Renal cortex interstitium (tissue), 11 donors: Measurements from ENCODE around the gene SCAPER. TPM values are rescaled to one million over a fixed set of nuclear protein-coding genes. Genes with fewer than 3 reads are reported as not detected.
"Not testable (repeated sequence)": the region's sequence is repeated elsewhere in the genome, so short reads cannot be mapped to it uniquely, and the experiment has no call there.

Experiments used
- DNase-seq, 11 donors: peaks; one replicate each; pipeline ENCODE4 v3.0.0-alpha.2; 2013; ENCODE audit warnings: low read depth in 9 of 11, low spot score in 4 of 11; ENCODE audit errors: extremely low read depth in 1 of 11
- polyA plus RNA-seq, 3 donors: library from polyadenylated mRNA; unstranded; fragments of 120-200 nt; gene quantifications; one replicate each; pipeline ENCODE4 v1.2.1, GENCODE V29; 2013; ENCODE audit not compliant: insufficient read length in 3 of 3

Gene SCAPER
- polyA plus RNA-seq, 3 donors: 23.1 to 27.5 (median 27.1) TPM

- DNase-seq: no peak
Observed at GRCh38 chr15:76483752-76484151, 421.4 kb downstream of the SCAPER start.

- no peak for DNase-seq
Observed at GRCh38 chr15:76483018-76483417, 422.1 kb downstream of the SCAPER start.

GRCh38 chr15:76480267-76480666 lies 424.9 kb downstream of the SCAPER start:
- DNase-seq: no peak

DNA sequence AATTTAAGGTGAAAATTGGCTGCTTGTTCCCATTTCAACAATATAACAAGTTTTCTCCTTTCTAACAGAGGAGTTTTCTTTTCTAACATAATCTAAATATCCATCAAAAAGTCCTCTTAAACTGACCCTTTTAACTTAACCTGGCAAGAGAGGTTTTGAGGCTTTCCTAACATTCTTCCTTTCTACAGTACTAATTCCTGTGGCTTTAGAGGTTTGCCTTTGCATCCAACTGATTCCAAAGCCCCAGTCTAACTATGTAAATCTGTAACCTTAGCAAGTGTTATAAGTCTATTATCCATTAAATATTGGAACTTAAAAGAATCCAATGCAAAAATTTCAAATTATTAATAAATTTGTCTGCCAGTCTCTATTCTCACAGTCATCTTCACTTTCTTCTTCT lies 434.4 kb downstream of the SCAPER start:
- no peak for DNase-seq

GRCh38 chr15:76468722-76469121 lies 436.4 kb downstream of the SCAPER start:
- DNase-seq: no peak

DNA sequence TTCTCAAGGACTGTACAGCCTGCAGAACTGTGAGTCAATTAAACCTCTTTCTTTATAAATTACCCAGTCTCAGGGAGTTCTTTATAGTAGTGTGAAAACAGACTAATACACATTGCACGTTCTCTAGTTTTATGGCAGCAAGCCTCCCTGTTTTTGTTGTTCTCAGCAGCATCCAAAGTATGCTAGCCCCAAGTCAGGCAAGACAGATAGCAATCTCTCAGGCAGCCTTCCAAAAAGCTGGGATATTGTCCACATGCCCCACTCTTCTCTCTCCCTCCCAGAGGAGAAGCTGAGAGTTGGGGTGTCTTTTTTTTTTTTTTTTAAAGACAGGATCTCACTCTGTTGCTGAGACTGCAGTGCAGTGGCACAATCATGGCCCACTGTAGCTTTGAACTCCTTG lies 438.0 kb downstream of the SCAPER start:
- no peak for DNase-seq

DNA sequence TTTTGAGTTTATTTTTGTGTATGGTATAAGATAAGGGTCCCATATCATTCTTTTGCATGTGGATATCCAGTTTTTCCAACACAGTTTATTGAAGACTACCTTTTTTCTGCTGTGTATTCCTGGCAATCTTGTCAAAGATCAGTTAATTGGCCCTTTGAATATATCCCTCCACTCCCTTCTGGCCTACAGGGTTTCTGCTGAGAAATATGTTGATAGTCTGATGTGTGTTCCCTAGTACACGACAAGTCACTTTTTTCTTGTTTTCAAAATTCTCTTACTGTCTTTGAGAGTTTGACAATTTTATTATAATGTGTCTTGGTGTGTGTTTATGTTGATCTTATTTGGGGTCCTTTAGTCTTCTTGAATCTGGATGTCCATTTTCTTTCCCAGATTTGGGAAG lies 439.4 kb downstream of the SCAPER start:
- DNase-seq: no peak

GRCh38 chr15:76464247-76464646 lies 440.9 kb downstream of the SCAPER start:
- DNase-seq: no peak

- DNase-seq: no peak
Observed at GRCh38 chr15:76460871-76461270, 444.3 kb downstream of the SCAPER start.

GRCh38 chr15:76460347-76460746 lies 444.8 kb downstream of the SCAPER start:
- DNase-seq: no peak

GRCh38 chr15:76451540-76451939 lies 453.6 kb downstream of the SCAPER start:
- DNase-seq: no peak

DNA sequence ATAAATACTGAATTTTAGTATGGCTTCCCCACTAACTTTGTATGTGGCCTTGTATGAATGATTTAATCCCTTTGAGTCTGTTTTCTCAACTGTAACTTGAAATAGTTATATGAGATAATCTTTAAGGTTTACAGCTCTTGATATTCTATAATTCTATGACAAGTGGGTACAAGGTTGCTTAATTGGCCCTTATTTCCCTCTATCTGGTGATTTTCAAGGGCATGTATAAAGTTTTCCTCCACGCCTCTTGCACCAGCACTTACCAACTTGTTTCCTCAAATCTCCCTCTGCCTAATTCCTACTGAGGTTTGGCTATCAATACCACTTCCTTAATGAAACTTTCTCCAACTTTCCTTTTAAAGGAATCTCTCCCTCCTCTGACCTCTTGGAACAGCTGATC lies 455.7 kb downstream of the SCAPER start:
- DNase-seq: no peak

- DNase-seq: no peak
Observed at GRCh38 chr15:76448755-76449154, 456.4 kb downstream of the SCAPER start.

GRCh38 chr15:76447728-76448441 lies 457.3 kb downstream of the SCAPER start:
- no peak for DNase-seq

GRCh38 chr15:76440441-76440840 lies 464.7 kb downstream of the SCAPER start:
- no peak for DNase-seq

GRCh38 chr15:76439542-76439941 lies 465.6 kb downstream of the SCAPER start:
- DNase-seq: peak in 7 of 11 donors; percentile 19 to 50 (median 41)

DNA sequence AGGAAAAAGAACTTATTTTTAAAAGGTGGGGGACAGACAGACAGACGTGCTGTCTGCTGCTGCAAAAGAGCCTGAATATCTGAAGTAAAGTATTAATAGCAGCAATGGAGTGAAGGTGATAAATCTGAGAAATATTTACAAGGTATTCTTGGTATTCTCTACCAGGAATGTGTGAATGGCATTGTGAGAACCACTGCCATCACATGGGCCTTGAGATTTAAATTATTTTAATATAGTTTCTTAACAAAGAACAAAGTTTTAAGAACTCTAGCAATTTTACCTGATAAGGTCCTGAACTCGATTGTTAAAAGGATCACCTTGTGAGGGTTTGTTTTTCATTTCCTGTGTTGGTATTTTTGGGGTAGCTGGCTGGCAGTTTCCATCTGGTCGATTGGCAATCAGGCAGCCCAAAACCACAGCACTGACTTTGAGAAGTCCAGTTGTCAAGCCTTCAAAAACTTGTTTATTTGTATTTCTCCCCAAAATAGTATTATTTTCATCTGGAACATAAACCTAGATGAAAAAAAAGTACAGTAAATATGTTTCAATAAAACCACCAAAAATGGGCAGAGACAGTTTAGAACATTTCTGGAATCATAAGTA lies 471.2 kb downstream of the SCAPER start:
- DNase-seq: no peak

DNA sequence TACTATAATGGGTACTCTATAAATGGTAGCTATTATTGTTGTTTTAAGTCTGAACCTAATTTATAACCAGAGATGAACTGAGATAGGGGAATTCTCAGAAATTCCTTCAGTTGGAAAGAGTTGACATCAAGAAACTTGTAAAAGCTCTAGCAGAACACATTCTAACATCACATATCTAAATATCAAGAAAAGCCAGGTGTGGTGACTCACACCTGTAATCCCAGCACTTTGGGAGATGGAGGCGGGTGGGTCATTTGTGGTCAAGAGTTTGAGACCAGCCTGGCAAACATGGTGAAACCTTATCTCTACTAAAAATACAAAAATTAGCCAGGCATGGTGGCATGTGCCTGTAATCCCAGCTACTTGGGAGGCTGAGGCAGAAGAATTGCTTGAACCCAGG lies 472.1 kb downstream of the SCAPER start:
- DNase-seq: not testable (repeated sequence)

DNA sequence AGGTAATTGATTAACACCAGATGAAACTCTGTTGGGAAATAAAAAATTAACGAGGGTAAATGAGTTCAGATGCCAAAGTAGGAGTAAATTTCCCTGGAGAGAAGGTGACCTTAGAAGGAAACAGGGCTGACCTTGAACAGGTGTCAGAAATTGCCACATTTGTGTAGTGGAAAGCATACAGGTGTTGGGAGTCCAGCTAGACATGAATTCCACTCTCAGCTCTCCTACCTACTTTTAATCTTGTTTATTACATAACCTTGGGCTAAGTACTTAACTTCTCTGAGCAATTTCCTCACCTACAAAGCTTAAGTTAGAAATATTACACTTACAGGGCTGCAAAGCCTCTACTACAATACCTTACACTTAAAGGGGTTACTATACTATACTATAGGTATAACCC lies 472.5 kb downstream of the SCAPER start:
- DNase-seq: no peak

DNA sequence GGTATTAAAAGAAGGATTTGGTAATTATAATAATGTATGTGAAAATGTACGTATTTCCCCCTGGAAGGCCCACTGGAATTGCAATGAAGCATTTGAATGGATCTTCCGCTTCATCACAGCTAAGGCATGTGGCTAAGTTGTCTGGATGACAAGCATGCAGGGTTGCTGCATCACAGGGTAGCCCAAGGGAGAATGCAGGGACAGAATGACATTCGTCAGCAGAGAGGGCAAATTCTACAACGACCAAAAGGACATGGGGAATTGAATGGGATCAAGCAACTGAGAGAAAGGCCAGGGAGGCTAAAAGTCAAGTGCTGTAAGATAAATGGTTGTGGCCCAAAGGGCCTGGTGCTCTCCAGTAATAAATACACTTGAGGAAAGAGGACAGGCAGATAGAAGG lies 473.2 kb downstream of the SCAPER start:
- peak in 1 of 11 donors; percentile 18 for DNase-seq

DNA sequence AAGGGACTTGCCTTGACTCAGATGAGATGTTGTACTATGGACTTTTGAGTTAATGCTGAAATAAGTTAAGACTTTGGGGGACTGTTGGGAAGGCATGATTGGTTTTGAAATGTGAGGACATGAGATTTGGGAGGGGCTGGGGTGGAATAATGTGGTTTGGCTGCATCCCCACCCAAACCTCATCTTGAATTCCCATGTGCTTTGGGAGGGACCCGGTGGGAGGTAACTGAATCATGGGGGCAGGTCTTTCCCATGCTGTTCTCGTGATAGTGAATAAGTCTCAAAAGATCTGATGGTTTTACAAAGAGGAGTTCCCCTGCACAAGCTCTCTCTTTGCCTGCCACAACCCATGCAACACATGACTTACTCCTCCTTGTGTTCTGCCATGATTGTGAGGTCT lies 474.4 kb downstream of the SCAPER start:
- DNase-seq: not testable (repeated sequence)
